Sigmoid colon (tissue), 7 donors: ENCODE measurements around the gene SLC27A1. TPM values are rescaled to one million over a fixed set of nuclear protein-coding genes. Genes with fewer than 3 reads are reported as not detected.
A peak's percentile ranks its signal among the peaks of the same experiment; 100 is the strongest.
"Not testable (repeated sequence)": the region's sequence is repeated elsewhere in the genome, so short reads cannot be mapped to it uniquely, and the experiment has no call there.

Experiments
- DNase-seq: peaks from one replicate; pipeline ENCODE4 v3.0.0-alpha.2; 2019
- H3K27ac ChIP-seq, 4 donors: fragments of 200-600 bp; sonication (generic); one replicate each; pipeline ENCODE4 v1.5.1; 2016 to 2019; ENCODE audit warnings: mild to moderate bottlenecking in 1 of 4
- H3K27me3 ChIP-seq, 3 donors: fragments of 200-600 bp; sonication (generic); one replicate each; pipeline ENCODE4 v1.5.1; 2019; ENCODE audit warnings: mild to moderate bottlenecking in 1 of 3
- H3K36me3 ChIP-seq, 4 donors: fragments of 200-600 bp; sonication (generic); one replicate each; pipeline ENCODE4 v1.5.1; 2016 to 2019
- H3K4me1 ChIP-seq, 4 donors: fragments of 200-600 bp; sonication (generic); one replicate each; pipeline ENCODE4 v1.5.1; 2017 to 2019
- H3K4me3 ChIP-seq, 4 donors: fragments of 200-600 bp; sonication (generic); one replicate each; pipeline ENCODE4 v1.5.1; 2017 to 2019; ENCODE audit warnings: mild to moderate bottlenecking in 2 of 4, moderate library complexity in 1 of 4
- H3K9me3 ChIP-seq, 4 donors: fragments of 200-600 bp in 3 of 4; sonication (generic) in 3 of 4; one replicate each; pipeline versions ENCODE4 v1.5.1 to v1.6.1; 2013 to 2019
- CTCF ChIP-seq, 4 experiments: fragments of 450-650 bp in 3 of 4; fragments of 200-600 bp in 1 of 4; IDR thresholded peaks; one replicate each; pipeline ENCODE4 v1.5.1; 2016 to 2019; ENCODE audit warnings: antibody characterized with exemption in 4 of 4, mild to moderate bottlenecking in 3 of 4, moderate library complexity in 2 of 4
- EP300 ChIP-seq, 4 donors: sonication (generic); formaldehyde crosslinking; IDR thresholded peaks; one replicate each; pipeline ENCODE4 v1.6.1; 2017; ENCODE audit warnings: antibody characterized with exemption in 4 of 4
- POLR2A ChIP-seq, 2 donors: fragments of 450-650 bp; IDR thresholded peaks; one replicate each; pipeline ENCODE4 v1.6.1; 2016; ENCODE audit warnings: antibody characterized with exemption in 2 of 2, mild to moderate bottlenecking in 2 of 2, moderate library complexity in 2 of 2
- POLR2AphosphoS5 ChIP-seq, 4 donors: sonication (generic); formaldehyde crosslinking; IDR thresholded peaks; one replicate each; pipeline ENCODE4 v1.6.1; 2017; ENCODE audit warnings: antibody characterized with exemption in 4 of 4
- WGBS, 2 donors: extraction: QIAGEN DNeasy Blood & Tissue Kit; methylation state at CpG; one replicate each; pipeline ENCODE4 v1.1.7; 2013; 5-methylcytosine and 5-hydroxymethylcytosine counted together
- intact Hi-C: fragments of 100-400 bp; cut with DNase I; formaldehyde crosslinking; loops from one replicate; pipeline ENCODE4 v1.15.1; 2023
- polyA plus RNA-seq, 3 donors: library from polyadenylated mRNA; stranded (reverse); fragments of 200-250 nt; gene quantifications; one replicate each; pipeline ENCODE4 v1.2.3, GENCODE V29; 2013
- total RNA-seq, 4 donors: library from RNA; depleted of rRNA; stranded (reverse); fragments of >200 nt; gene quantifications; one replicate each; pipeline ENCODE4 v1.1.0, GENCODE V29; 2016
- donor health status: healthy with polysubstance abuse.
- donor health status: Bipolar disorder and iron deficiency.
- donor health status: healthy.

The SLC27A1 gene
- total and polyA plus RNA-seq, 7 donors: 0.69 to 23.8 (median 13.2) TPM

GRCh38 chr19:17511724-17512573, 41.6 kb downstream of the SLC27A1 start:
- Histone ChIP-seq H3K9me3 (no peaks in the 10 kb centered on the region), H3K27me3 (no peaks in the 10 kb centered on the region), H3K27ac (peak overlapping the region; percentile 99 to 100 (median 100)), H3K36me3 (peaks cover 2 to 11% (median 8%) of the 10 kb centered on the region in 4 donors), H3K4me3 (peak overlapping the region; percentile 91 to 100 (median 95)), H3K4me1 (peaks cover 0 to 37% (median 30%) of the 10 kb centered on the region in 4 donors)
- TF ChIP-seq CTCF (IDR thresholded peaks at IDR 0.05): no peak
- TF ChIP-seq EP300 (IDR thresholded peaks at IDR 0.05): peak in 2 of 4 donors; percentile 15 to 64
- peak; percentile 27 to 81 (median 58) for TF ChIP-seq POLR2AphosphoS5 (IDR thresholded peaks at IDR 0.05)
- peak; percentile 15 to 26 for TF ChIP-seq POLR2A (IDR thresholded peaks at IDR 0.05)
- 0% methylated on average over 82 of the region's 82 CpGs for WGBS, 2 donors
- DNase-seq: peak; percentile 95
- intact Hi-C loops: loop anchor here (2.0 to 5.0 kb wide), 2 partner anchors 43 to 45 kb away; partner anchors contain the start of gene COLGALT1

- no peak for DNase-seq
- Histone ChIP-seq H3K27ac (peak overlapping the region; percentile 99 to 100 (median 100)), H3K9me3 (peaks cover 0 to 6% (median 4%) of the 10 kb centered on the region in 4 donors), H3K27me3 (no peaks in the 10 kb centered on the region), H3K4me1 (peaks cover 0 to 37% (median 30%) of the 10 kb centered on the region in 4 donors), H3K4me3 (peak overlapping the region; percentile 91 to 100 (median 95)), H3K36me3 (peaks cover 8 to 17% (median 14%) of the 10 kb centered on the region in 4 donors)
- 28 to 40% methylated on average over 9 of the region's 9 CpGs for WGBS, 2 donors
- intact Hi-C loops: loop anchor here (2.0 to 5.0 kb wide), 2 partner anchors 42 to 45 kb away; partner anchors contain the start of gene COLGALT1
- TF ChIP-seq POLR2A (IDR thresholded peaks at IDR 0.05): no peak
- TF ChIP-seq POLR2AphosphoS5 (IDR thresholded peaks at IDR 0.05): no peak
- no peak for TF ChIP-seq EP300 (IDR thresholded peaks at IDR 0.05)
Observed at GRCh38 chr19:17512574-17512939, 42.2 kb downstream of the SLC27A1 start.

GRCh38 chr19:17515408-17516149, 45.3 kb downstream of the SLC27A1 start:
- TF ChIP-seq POLR2AphosphoS5 (IDR thresholded peaks at IDR 0.05) (no peak), EP300 (IDR thresholded peaks at IDR 0.05) (no peak), CTCF (IDR thresholded peaks at IDR 0.05) (no peak)
- Histone ChIP-seq H3K36me3 (peaks cover 12 to 38% (median 24%) of the 10 kb centered on the region in 4 donors), H3K9me3 (peaks cover 3 to 8% (median 7%) of the 10 kb centered on the region in 4 donors), H3K27me3 (no peaks in the 10 kb centered on the region), H3K4me3 (no peak overlapping the region), H3K27ac (no peak overlapping the region), H3K4me1 (peaks cover 0 to 21% (median 13%) of the 10 kb centered on the region in 4 donors)
- intact Hi-C loops: no loop called here
- 90 to 92% methylated on average over 15 of the region's 15 CpGs for WGBS, 2 donors
- DNase-seq: no peak

GRCh38 chr19:17517898-17518297, 47.6 kb downstream of the SLC27A1 start:
- intact Hi-C loops: no loop called here
- H3K4me1 ChIP-seq: peaks cover 0 to 10% (median under 1%) of the 10 kb centered on the region in 4 donors
- peaks cover 3 to 8% (median 7%) of the 10 kb centered on the region in 4 donors for H3K9me3 ChIP-seq
- 97 to 100% methylated on average over 1 of the region's 1 CpG for WGBS, 2 donors
- TF ChIP-seq CTCF (IDR thresholded peaks at IDR 0.05) (no peak), POLR2A (IDR thresholded peaks at IDR 0.05) (no peak), POLR2AphosphoS5 (IDR thresholded peaks at IDR 0.05) (no peak), EP300 (IDR thresholded peaks at IDR 0.05) (no peak)
- peaks cover 12 to 47% (median 27%) of the 10 kb centered on the region in 4 donors for H3K36me3 ChIP-seq
- H3K27ac ChIP-seq: no peak overlapping the region
- no peak for DNase-seq
- H3K27me3 ChIP-seq: no peaks in the 10 kb centered on the region
- no peak overlapping the region for H3K4me3 ChIP-seq

- DNase-seq, H3K27me3 ChIP-seq, H3K4me3 ChIP-seq, H3K4me1 ChIP-seq, intact Hi-C loops, H3K9me3 ChIP-seq, H3K27ac ChIP-seq: not testable (repeated sequence)
- H3K36me3 ChIP-seq: peaks cover 12 to 47% (median 27%) of the 10 kb centered on the region in 4 donors
- WGBS, 2 donors: 89 to 92% methylated on average over 8 of the region's 8 CpGs
Observed at GRCh38 chr19:17518654-17519053, 48.3 kb downstream of the SLC27A1 start.
